Measurements from ENCODE around the gene IFNA14. TPM values are rescaled to one million over a fixed set of nuclear protein-coding genes. Genes with fewer than 3 reads are reported as not detected.
"Not testable (repeated sequence)": the region's sequence is repeated elsewhere in the genome, so short reads cannot be mapped to it uniquely, and the experiment has no call there.

IFNA14 gene
- total RNA-seq, 6 donors from 2014 or later: not detected

DNA sequence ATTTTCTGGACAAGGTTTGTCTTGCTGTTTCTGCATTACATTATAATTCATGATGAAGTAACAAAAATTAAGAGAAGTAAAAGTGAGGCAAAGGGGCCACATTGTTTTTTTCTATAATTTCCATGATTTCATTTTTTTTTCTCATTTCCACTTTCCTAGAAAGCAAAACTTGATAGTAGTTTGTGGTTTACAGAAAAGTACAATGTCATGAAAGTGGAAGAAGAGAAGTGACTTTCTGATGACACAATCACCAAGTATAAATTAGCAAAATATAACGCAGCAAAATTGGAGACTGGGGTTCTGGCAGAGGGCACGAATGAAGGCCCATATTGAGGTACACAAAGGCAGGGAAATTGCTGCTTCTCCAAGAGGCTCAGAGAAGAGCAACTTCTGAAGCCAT lies 5.0 kb upstream of the IFNA14 start:
- H3K27me3 ChIP-seq: no peaks in the 10 kb centered on the region
- TF ChIP-seq POLR2A (IDR thresholded peaks at IDR 0.05) (no peak), POLR2AphosphoS5 (IDR thresholded peaks at IDR 0.05) (no peak), CTCF (IDR thresholded peaks at IDR 0.05) (no peak), EP300 (IDR thresholded peaks at IDR 0.05) (no peak)
- DNase-seq (no peak), ATAC-seq (ENCODE audit: low FRiP score in 2 of 2) (no peak)
- no peaks in the 10 kb centered on the region for H3K9me3 ChIP-seq
- no peak overlapping the region for H3K4me3 ChIP-seq
- no peaks in the 10 kb centered on the region for H3K36me3 ChIP-seq
- no peaks in the 10 kb centered on the region for H3K4me1 ChIP-seq
- WGBS, 2 donors: 41 to 66% methylated on average over 2 of the region's 2 CpGs
- no peak overlapping the region for H3K27ac ChIP-seq

- WGBS, 2 donors: 5 to 14% methylated on average over 1 of the region's 1 CpG
- not testable (repeated sequence) for H3K4me1 ChIP-seq; H3K27ac ChIP-seq; H3K4me3 ChIP-seq; H3K27me3 ChIP-seq; ATAC-seq (ENCODE audit: low FRiP score in 2 of 2); H3K9me3 ChIP-seq; DNase-seq; H3K36me3 ChIP-seq
Measured at GRCh38 chr9:21236360-21236714, 3.5 kb downstream of the IFNA14 start.

- H3K27me3 ChIP-seq, H3K27ac ChIP-seq, H3K36me3 ChIP-seq, H3K4me3 ChIP-seq, H3K9me3 ChIP-seq, H3K4me1 ChIP-seq: not testable (repeated sequence)
- peak in 1 of 2 donors; percentile 85 for ATAC-seq (ENCODE audit: low FRiP score in 2 of 2)
- peak in 5 of 6 experiments; percentile 8 to 35 (median 27) for TF ChIP-seq CTCF (IDR thresholded peaks at IDR 0.05)
- WGBS, 2 donors: 32 to 35% methylated on average over 7 to 8 of the region's 8 CpGs
- DNase-seq: peak in 1 of 2 donors; percentile 28
Measured at GRCh38 chr9:21235468-21236359, 4.1 kb downstream of the IFNA14 start.

DNA sequence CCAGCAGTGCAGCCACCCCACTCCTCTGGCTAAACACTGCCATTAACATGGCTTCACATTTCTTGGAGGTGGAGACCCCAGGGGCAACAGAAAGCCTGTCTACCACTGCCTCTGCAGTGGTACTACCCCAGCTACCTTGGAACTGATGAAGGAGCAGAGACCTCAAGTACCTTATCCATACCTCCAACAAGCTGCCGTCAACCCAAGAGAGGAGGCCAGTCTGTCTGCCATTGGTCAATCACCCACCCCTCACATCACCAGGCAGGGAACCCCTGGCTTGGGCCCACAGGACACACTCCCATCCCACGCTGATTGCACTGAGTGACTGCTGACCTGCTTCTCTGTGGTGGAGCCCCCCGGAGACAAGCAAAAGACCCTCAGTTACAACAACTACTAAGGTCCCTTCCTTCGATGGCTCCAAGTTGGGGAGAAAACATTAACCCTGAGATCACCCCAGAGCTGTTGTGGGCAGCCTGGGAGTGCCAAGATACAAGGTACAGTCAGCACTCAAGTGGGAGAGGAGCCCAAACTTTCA lies 5.6 kb downstream of the IFNA14 start:
- Histone ChIP-seq H3K9me3 (no peaks in the 10 kb centered on the region), H3K4me3 (no peak overlapping the region), H3K4me1 (no peaks in the 10 kb centered on the region), H3K27me3 (no peaks in the 10 kb centered on the region), H3K27ac (no peak overlapping the region), H3K36me3 (no peaks in the 10 kb centered on the region)
- TF ChIP-seq EP300 (IDR thresholded peaks at IDR 0.05) (no peak), POLR2A (IDR thresholded peaks at IDR 0.05) (no peak), POLR2AphosphoS5 (IDR thresholded peaks at IDR 0.05) (no peak)
- WGBS, 2 donors: 93 to 100% methylated on average over 1 to 4 of the region's 4 CpGs
- DNase-seq (no peak), ATAC-seq (ENCODE audit: low FRiP score in 2 of 2) (peak in 1 of 2 donors; percentile 53)

- Histone ChIP-seq H3K36me3 (no peaks in the 10 kb centered on the region), H3K27ac (no peak overlapping the region), H3K4me3 (no peak overlapping the region), H3K4me1 (no peaks in the 10 kb centered on the region), H3K9me3 (no peaks in the 10 kb centered on the region), H3K27me3 (no peaks in the 10 kb centered on the region)
- WGBS, 2 donors: 91% methylated on average over 2 of the region's 2 CpGs; no CpG with 5 or more reads in 1 of the 2 donors
- ATAC-seq (ENCODE audit: low FRiP score in 2 of 2): peak in 1 of 2 donors; percentile 61
- DNase-seq: no peak
- TF ChIP-seq CTCF (IDR thresholded peaks at IDR 0.05): no peak
- no peak for TF ChIP-seq POLR2A (IDR thresholded peaks at IDR 0.05)
- no peak for TF ChIP-seq POLR2AphosphoS5 (IDR thresholded peaks at IDR 0.05)
- TF ChIP-seq EP300 (IDR thresholded peaks at IDR 0.05): no peak
Measured at GRCh38 chr9:21233258-21233657, 6.5 kb downstream of the IFNA14 start.

GRCh38 chr9:21228122-21228521 lies 11.7 kb downstream of the IFNA14 start, which contains the start of gene IFNA17:
IFNA17 (minus strand) TSS chr9:21228222; CDS start chr9:21228173, 49 bp downstream.
- no peak within 1 kb of the TSS for H3K27ac ChIP-seq
- ATAC-seq (ENCODE audit: low FRiP score in 2 of 2) (no peak), DNase-seq (no peak)
- H3K27me3 ChIP-seq: no peaks in the 10 kb centered on the region
- H3K9me3 ChIP-seq: no peaks in the 10 kb centered on the region
- no peaks in the 10 kb centered on the region for H3K36me3 ChIP-seq
- 73 to 92% methylated on average over 2 of the region's 2 CpGs for WGBS, 2 donors
- H3K4me3 ChIP-seq: no peak within 1 kb of the TSS
- H3K4me1 ChIP-seq: no peaks in the 10 kb centered on the region
- TF ChIP-seq EP300 (IDR thresholded peaks at IDR 0.05) (no peak), CTCF (IDR thresholded peaks at IDR 0.05) (no peak), POLR2A (IDR thresholded peaks at IDR 0.05) (no peak), POLR2AphosphoS5 (IDR thresholded peaks at IDR 0.05) (no peak)

GRCh38 chr9:21217211-21217610 lies 22.6 kb downstream of the IFNA14 start, which contains the start of gene IFNA16:
IFNA16 (minus strand) TSS chr9:21217311; CDS start chr9:21217305, 6 bp downstream.
- H3K27ac ChIP-seq; DNase-seq; H3K27me3 ChIP-seq; H3K36me3 ChIP-seq; H3K9me3 ChIP-seq; H3K4me3 ChIP-seq; ATAC-seq (ENCODE audit: low FRiP score in 2 of 2); H3K4me1 ChIP-seq: not testable (repeated sequence)
- 83 to 100% methylated on average over 1 of the region's 1 CpG for WGBS, 2 donors

All from upper lobe of left lung (tissue), 6 donors.